GM18505 (cell line): ENCODE results near the gene TOM1L2.

ENCODE experiments used
- ATAC-seq: cut with Tn5 transposase; IDR thresholded peaks from one replicate; pipeline ENCODE4 v1.9.1; 2021; ENCODE audit not compliant: unreplicated experiment
- POLR2A ChIP-seq: IDR thresholded peaks from 4 replicates; pipeline ENCODE4 v1.6.1; 2011; ENCODE audit warnings: borderline replicate concordance; ENCODE audit not compliant: insufficient read depth, insufficient read length; ENCODE audit errors: extremely low read depth

Gene TOM1L2

DNA sequence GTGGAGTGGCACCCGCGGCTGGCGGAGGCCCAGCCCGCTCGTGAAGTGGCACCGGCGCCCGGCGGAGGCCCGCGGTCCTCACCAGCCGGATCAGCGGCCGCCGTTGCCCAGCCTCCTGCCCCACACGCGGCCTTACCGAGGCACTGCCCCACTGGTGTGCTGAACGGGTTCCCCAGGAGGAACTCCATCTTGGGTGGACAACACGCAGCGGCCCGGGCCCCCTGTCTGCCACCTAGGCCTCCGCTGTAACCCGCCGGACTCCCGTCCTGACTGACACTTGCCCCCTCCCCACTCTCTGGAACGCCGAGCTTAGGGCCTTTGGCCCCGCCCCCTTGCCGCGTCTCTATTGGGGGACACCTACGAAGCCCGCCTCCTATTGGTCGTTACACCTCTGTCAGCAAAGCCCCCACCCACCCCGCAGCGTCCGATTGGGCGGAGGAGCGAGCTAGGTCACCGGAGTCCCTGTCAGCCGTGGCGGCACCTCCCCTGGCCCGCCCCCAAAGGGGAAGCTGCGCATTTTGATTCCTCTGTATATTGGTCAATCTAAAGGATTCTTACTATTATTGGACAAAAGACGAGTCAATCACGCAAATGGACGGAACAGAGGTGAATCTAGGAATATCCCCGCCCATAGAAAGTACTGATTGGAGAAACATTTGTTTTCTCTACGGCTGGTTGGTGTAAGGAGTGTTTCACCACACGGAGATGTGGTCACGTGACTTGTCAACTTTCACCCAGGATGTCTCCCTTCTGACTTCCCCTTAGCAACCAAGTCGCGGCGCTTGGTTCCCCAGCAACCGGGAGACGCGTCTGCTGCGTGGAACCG is at the start of gene TOM1L2, which contains the start of gene DRC3:
TSS of gene TOM1L2 (minus strand) at position 275 of the 826 bp plus-strand sequence. CDS start at position 188, 87 bp downstream.
TSS of gene DRC3 (plus strand) at position 737 of the 826 bp plus-strand sequence. CDS start 4,737 bp downstream, outside the sequence.
- peak; percentile 54 for TF ChIP-seq POLR2A
- peak; percentile 88 for ATAC-seq

DNA sequence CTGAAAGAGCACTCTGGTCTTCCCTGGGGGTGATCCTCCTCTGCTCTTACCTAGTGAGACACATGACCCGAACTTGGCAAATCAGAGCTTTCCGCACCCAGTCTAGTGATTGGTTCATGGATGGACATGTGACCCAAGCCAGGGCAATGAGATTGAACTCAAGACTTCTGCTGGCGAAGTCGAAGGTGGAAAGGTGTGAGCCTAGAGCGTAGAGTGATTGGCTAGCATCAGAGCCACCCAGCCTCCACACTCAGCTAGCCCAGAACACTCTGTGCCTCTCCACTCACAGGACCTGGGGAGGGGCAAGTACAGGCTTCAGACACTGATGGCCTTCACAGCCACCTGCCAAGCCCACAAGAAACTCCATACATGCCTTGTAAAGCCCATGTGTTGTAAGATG is 49.2 kb upstream of the TOM1L2 start:
- no peak for TF ChIP-seq POLR2A
- ATAC-seq = no peak

GRCh38 chr17:18020971-18021370 is 48.8 kb upstream of the TOM1L2 start:
- ATAC-seq = no peak
- TF ChIP-seq POLR2A = no peak

DNA sequence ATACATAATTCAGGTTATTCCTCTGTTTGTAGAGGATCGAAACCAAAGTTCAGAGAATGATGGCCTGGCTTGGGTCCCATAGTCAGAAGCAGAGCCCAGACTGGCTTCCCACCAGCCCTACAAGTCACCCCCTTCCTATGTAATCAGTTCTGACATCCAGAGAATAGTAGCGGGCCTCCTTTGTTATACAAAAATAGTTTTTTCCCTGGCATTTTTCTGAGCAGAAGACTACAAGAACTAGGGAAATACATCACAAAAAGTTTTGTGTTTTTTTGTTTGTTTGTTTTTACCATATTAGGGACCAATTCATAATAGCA is 47.6 kb upstream of the TOM1L2 start:
- no peak for TF ChIP-seq POLR2A

DNA sequence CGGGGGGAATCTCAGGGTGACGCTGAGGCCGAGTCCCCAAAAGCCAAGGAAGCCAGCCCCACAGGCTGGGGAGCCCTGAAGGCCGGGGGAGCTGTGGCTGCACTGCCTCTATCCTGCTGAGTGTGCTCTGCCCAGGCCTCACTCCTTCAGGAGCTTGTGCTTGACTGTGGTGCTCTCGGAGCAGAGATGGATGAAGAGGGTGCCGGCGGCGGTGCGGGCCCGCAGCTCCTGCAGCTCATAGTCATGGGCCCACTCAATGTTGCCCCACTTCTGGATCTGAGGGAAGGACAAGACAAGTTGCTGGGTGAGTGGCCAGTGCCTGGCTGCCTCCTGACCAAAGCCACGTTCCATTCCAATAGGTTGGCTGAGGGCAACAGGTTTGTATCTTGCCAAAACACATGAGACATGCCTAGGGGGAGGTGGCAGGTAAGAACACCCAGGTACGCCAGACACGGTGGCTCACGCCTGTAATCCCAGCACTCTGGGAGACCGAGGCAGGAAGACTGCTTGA is 46.3 kb upstream of the TOM1L2 start:
- no peak for TF ChIP-seq POLR2A
- no peak for ATAC-seq

More for the DNA sequence above, 47.6 kb upstream of the TOM1L2 start:
- no peak for ATAC-seq

- no peak for TF ChIP-seq POLR2A
- no peak for ATAC-seq
Measured at GRCh38 chr17:18017958-18018357, 45.8 kb upstream of the TOM1L2 start.

DNA sequence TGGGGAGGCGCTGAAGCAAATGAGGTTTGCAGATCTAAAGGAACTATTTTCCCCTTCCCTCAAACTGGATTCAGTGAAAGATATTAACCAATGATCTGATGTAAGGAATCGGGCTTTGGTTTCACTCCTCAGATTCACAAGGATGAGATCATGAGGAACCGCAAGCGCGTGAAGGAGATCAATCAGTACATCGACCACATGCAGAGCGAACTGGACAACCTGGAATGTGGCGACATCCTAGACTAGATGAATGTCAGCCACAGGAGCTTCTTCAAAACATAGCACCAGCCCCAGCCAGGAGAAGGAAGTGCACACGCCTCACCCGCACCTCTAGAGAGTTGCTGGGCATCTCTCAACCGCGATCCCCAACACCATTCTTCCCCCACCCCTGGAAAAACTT is 44.2 kb upstream of the TOM1L2 start:
- no peak for TF ChIP-seq POLR2A
- ATAC-seq = no peak

- no peak for TF ChIP-seq POLR2A
- ATAC-seq = no peak
Measured at GRCh38 chr17:18015593-18015992, 43.4 kb upstream of the TOM1L2 start.

DNA sequence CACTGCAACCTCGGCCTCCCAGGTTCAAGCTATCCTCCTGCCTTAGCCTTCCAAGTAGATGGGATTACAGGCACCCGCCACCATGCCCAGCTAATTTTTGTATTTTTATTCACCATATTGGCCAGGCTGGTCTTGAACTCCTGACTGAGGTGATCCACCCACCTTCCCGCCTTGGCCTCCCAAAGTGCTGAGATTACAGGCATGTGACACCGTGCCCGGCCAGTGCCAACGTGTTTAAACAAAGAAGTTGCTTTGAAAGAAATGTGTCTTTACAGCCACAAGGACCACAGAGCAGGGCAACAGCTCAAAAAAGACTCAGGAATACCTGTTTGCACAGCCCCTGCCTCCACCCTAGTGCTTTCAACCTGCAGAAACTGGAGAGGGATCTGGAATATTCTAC is 41.8 kb upstream of the TOM1L2 start:
- no peak for ATAC-seq
- no peak for TF ChIP-seq POLR2A

- ATAC-seq = no peak
- TF ChIP-seq POLR2A = no peak
Measured at GRCh38 chr17:18011286-18011685, 39.1 kb upstream of the TOM1L2 start.

DNA sequence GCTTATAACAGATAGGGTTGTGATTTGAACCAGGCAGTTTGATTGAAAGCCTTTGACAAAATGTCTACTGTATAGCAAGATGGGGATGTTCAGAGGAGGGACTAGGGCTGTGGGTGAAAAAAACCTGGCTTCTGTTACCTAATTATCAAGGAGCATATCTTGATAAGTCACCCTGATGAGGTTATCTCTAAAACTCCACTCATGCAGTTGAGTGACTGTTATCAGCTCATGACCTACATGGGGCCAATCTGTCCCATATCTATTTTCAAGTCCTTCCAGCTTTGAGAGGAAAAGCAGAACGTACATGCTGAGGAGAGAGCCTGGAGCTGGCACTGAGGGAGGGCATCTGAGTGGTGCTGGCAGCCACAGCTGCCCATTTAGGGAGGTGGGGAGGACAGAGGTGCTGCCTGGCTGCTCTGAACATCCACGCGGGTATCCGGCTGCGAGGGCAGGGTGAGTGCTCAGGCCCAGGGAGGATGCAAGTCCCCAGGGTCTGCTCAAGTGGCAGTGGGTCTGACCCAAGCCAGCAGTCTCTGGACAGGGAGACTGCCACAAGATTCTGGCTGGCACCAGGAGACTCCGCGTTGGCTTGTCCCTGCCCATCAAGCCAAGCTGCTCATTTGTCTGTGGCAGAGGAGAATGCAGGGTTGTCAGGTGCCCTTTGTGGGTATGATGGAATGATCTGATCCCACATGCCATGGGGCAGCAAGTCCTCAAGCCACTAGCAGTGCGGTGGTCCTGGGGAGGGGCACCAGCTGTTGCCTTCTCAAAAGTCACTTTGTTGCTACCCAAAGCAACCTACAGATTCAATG is 37.6 kb upstream of the TOM1L2 start:
- TF ChIP-seq POLR2A = no peak
- ATAC-seq = no peak

- TF ChIP-seq POLR2A = no peak
- ATAC-seq = no peak
Measured at GRCh38 chr17:18008496-18009268, 36.5 kb upstream of the TOM1L2 start.
